ENCODE measurements around the gene FAF1. TPM values are rescaled to one million over a fixed set of nuclear protein-coding genes. Genes with fewer than 3 reads are reported as not detected.
"Not testable (repeated sequence)": the region's sequence is repeated elsewhere in the genome, so short reads cannot be mapped to it uniquely, and the experiment has no call there.

The FAF1 gene
- total RNA-seq, 4 donors from 2014 or later: 23.8 to 64.6 (median 43.9) TPM

DNA sequence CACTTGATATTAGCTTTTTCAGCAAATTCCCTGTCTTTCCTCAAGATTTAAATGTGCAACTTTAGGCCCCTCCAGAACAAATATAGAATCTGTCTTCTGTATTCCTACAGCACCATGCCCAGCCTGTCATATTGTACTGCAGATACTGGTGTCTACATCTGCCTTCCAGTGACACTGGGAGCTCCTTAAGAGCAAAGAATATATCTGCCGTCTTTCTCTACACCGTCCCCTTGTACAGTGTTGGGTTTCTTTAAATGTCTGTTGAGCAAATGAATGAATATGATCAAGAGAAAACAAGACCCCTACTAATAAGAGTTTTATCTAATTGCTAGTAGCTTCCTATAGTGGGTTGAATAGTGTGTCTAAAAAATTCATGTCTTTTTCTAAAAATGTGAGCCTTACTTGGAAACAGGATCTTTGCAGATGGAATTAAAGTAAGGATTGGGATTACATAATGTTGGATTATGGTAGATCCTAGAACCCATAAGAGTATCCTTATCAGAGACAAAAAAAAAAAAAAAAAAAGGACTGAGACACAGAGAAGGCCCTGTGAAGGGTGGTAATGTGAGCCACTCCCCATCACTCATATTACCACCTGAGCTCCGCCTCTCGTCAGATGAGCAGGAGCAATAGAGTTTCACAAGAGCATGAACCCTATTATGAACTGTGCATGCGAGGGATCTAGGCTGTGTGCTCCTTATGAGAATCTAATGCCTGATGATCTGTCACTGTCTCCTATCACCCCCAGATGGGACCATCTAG lies 128.6 kb downstream of the FAF1 start:
- Histone ChIP-seq H3K9me3 (no peaks in the 10 kb centered on the region), H3K36me3 (no peaks in the 10 kb centered on the region), H3K4me3 (no peak overlapping the region), H3K27me3 (no peaks in the 10 kb centered on the region), H3K4me1 (peaks cover 0 to 15% (median 0%) of the 10 kb centered on the region in 3 donors), H3K27ac (no peak overlapping the region)
- no peak for DNase-seq
- intact Hi-C loops (cut with DNase I): no loop called here
- TF ChIP-seq POLR2A (IDR thresholded peaks at IDR 0.05): no peak
- TF ChIP-seq, protein P1, sequence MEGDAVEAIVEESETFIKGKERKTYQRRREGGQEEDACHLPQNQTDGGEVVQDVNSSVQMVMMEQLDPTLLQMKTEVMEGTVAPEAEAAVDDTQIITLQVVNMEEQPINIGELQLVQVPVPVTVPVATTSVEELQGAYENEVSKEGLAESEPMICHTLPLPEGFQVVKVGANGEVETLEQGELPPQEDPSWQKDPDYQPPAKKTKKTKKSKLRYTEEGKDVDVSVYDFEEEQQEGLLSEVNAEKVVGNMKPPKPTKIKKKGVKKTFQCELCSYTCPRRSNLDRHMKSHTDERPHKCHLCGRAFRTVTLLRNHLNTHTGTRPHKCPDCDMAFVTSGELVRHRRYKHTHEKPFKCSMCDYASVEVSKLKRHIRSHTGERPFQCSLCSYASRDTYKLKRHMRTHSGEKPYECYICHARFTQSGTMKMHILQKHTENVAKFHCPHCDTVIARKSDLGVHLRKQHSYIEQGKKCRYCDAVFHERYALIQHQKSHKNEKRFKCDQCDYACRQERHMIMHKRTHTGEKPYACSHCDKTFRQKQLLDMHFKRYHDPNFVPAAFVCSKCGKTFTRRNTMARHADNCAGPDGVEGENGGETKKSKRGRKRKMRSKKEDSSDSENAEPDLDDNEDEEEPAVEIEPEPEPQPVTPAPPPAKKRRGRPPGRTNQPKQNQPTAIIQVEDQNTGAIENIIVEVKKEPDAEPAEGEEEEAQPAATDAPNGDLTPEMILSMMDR (IDR thresholded peaks at IDR 0.05): no peak
- 95 to 96% methylated on average over 5 of the region's 5 CpGs for WGBS, 2 donors

DNA sequence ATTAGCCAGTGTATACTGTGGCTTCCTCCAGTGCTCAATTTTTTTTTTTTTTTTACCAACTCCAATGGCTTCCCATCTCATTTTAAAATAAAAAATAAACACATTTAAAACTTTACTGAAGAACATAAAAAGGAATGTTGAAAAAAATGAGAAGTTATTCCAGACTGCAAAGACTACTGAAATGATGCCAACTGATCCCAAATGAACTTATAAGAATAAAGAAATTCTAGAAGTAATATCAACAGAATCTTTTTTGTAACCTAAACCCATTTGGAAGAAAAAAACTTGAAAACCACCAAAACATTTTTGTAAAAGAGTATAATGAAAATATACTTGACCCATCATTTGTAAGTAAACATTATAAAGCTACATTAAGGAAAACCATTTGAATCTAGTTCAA lies 129.4 kb downstream of the FAF1 start:
- peaks cover 0 to 15% (median 0%) of the 10 kb centered on the region in 3 donors for H3K4me1 ChIP-seq
- H3K27ac ChIP-seq: no peak overlapping the region
- no peaks in the 10 kb centered on the region for H3K36me3 ChIP-seq

GRCh38 chr1:50829014-50829958 lies 130.8 kb downstream of the FAF1 start:
- DNase-seq: no peak
- Histone ChIP-seq H3K4me3 (no peak overlapping the region), H3K27me3 (no peaks in the 10 kb centered on the region), H3K9me3 (no peaks in the 10 kb centered on the region), H3K36me3 (no peaks in the 10 kb centered on the region), H3K4me1 (peaks cover 0 to 15% (median 0%) of the 10 kb centered on the region in 3 donors), H3K27ac (peak overlapping the region in 1 of 4 donors; percentile 3)
- WGBS, 2 donors: 45 to 50% methylated on average over 1 of the region's 1 CpG
- TF ChIP-seq, protein P1 (IDR thresholded peaks at IDR 0.05): no peak
- intact Hi-C loops (cut with DNase I): no loop called here

More for the DNA sequence above, 129.4 kb downstream of the FAF1 start:
- intact Hi-C loops (cut with DNase I): no loop called here
- DNase-seq: no peak
- no peaks in the 10 kb centered on the region for H3K27me3 ChIP-seq
- TF ChIP-seq POLR2A (IDR thresholded peaks at IDR 0.05): no peak
- TF ChIP-seq, protein P1 (IDR thresholded peaks at IDR 0.05): no peak
- H3K4me3 ChIP-seq: no peak overlapping the region
- H3K9me3 ChIP-seq: no peaks in the 10 kb centered on the region

GRCh38 chr1:50827546-50827945 lies 132.5 kb downstream of the FAF1 start:
- H3K27ac ChIP-seq: no peak overlapping the region
- no peak for DNase-seq
- H3K36me3 ChIP-seq: no peaks in the 10 kb centered on the region
- peaks cover 0 to 15% (median 0%) of the 10 kb centered on the region in 3 donors for H3K4me1 ChIP-seq
- WGBS, 2 donors: 91 to 95% methylated on average over 4 of the region's 4 CpGs
- no peak overlapping the region for H3K4me3 ChIP-seq
- no peaks in the 10 kb centered on the region for H3K27me3 ChIP-seq
- TF ChIP-seq, protein P1 (IDR thresholded peaks at IDR 0.05): no peak
- no peak for TF ChIP-seq POLR2A (IDR thresholded peaks at IDR 0.05)
- H3K9me3 ChIP-seq: no peaks in the 10 kb centered on the region
- intact Hi-C loops (cut with DNase I): no loop called here

- WGBS, 2 donors: 89 to 96% methylated on average over 8 to 9 of the region's 21 CpGs
- H3K4me3 ChIP-seq, DNase-seq: not testable (repeated sequence)
Observed at GRCh38 chr1:50826792-50827191, 133.3 kb downstream of the FAF1 start.

More at GRCh38 chr1:50826792-50827191, 133.3 kb downstream of the FAF1 start:
- H3K27me3 ChIP-seq; intact Hi-C loops (cut with DNase I); H3K9me3 ChIP-seq; H3K27ac ChIP-seq; H3K36me3 ChIP-seq: not testable (repeated sequence)
- peaks cover 0 to 20% (median 0%) of the 10 kb centered on the region in 3 donors for H3K4me1 ChIP-seq

Measured in esophagus squamous epithelium (tissue), 5 donors.